ENCODE results near the gene SERPINB6. TPM values are rescaled to one million over a fixed set of nuclear protein-coding genes. Genes with fewer than 3 reads are reported as not detected.
A peak's percentile ranks its signal among the peaks of the same experiment; 100 is the strongest.

The SERPINB6 gene
- total RNA-seq, 2 donors from 2014 or later, result 128 to 150 TPM

DNA sequence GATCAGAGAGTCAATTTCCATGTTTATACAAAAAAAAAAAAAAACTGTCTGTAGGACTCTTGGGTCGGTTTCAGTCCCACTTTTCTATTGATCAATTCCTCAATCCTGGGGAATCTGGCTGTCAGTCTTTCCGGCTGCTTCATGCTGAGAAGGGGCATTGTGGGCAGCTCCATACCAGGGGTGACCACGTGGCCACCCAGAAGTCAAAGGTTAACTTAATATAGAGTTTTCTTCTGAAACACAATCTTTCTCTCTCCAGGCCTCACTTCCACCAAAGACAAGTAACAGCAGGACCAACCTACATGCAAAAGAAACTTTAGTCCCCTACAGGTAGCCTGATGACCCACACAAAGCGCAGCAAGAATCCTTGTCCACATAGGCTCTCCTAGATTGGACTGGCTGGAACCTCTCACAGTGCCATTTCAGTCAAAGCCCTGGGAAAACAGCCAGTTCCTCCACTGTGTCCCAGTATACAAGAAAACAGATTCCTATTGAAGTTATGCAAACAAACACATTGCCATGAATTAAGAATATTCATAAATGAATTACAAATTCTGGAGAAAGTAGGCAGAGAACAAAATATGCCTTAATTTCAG lies 49.7 kb downstream of the SERPINB6 start:
- WGBS, 2 experiments (ENCODE audit: insufficient coverage in 1 of 2, insufficient read length in 1 of 2), result 57 to 73% methylated on average over 1 to 4 of the region's 4 CpGs
- H3K27ac Mint-ChIP-seq, result peak overlapping the region; percentile 68
- Histone ChIP-seq H3K27me3 (ENCODE audit: control insufficient read depth, insufficient read depth, low read length, poor library complexity, severe bottlenecking) (no peaks in the 10 kb centered on the region), H3K4me3 (ENCODE audit: low read length) (no peak overlapping the region), H3K27ac (ENCODE audit: low read depth, low read length) (no peak overlapping the region), H3K36me3 (ENCODE audit: control insufficient read depth, insufficient read depth, low read length) (no peaks in the 10 kb centered on the region), H3K4me1 (ENCODE audit: control insufficient read depth, insufficient read depth, low read length) (peaks cover 11% of the 10 kb centered on the region), H3K9me3 (ENCODE audit: control insufficient read depth, low read length) (no peaks in the 10 kb centered on the region), H3K9ac (ENCODE audit: extremely low read depth, low read length, poor library complexity, severe bottlenecking) (no peak overlapping the region)
- H3K4me1 Mint-ChIP-seq, result peaks cover 69% of the 10 kb centered on the region
- peaks cover 7% of the 10 kb centered on the region for H3K36me3 Mint-ChIP-seq (ENCODE audit: low read depth)
- no peaks in the 10 kb centered on the region for H3K27me3 Mint-ChIP-seq (ENCODE audit: insufficient read depth)
- DNase-seq, result peak; percentile 38
- TF ChIP-seq, protein P1, sequence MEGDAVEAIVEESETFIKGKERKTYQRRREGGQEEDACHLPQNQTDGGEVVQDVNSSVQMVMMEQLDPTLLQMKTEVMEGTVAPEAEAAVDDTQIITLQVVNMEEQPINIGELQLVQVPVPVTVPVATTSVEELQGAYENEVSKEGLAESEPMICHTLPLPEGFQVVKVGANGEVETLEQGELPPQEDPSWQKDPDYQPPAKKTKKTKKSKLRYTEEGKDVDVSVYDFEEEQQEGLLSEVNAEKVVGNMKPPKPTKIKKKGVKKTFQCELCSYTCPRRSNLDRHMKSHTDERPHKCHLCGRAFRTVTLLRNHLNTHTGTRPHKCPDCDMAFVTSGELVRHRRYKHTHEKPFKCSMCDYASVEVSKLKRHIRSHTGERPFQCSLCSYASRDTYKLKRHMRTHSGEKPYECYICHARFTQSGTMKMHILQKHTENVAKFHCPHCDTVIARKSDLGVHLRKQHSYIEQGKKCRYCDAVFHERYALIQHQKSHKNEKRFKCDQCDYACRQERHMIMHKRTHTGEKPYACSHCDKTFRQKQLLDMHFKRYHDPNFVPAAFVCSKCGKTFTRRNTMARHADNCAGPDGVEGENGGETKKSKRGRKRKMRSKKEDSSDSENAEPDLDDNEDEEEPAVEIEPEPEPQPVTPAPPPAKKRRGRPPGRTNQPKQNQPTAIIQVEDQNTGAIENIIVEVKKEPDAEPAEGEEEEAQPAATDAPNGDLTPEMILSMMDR (conservative IDR thresholded peaks at IDR 0.05), result peak; percentile 38
- no peak overlapping the region for H3K4me3 Mint-ChIP-seq
- H3K9me3 Mint-ChIP-seq, result peaks cover 22% of the 10 kb centered on the region

DNA sequence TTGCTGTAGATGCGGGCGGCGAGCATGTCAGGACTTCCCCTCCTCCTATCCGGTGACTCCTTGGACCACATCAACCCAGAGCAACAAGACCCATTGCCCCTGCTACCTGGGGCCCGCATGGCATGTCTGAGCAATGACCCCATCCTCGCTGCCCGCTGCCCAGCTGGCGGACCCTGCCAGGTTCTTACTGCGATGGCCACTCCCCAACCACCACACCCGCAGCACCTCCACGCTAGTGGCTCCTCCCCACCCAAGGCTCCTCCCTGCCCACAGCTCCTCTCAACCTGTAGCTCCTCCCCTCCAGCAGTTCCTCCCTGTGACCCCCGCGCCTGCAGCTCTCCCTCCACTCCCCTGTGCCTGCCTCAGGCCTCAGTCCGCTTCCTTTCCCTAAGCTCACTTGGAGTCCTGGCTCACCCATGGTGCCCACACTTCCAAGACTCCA lies 50.7 kb downstream of the SERPINB6 start:
- no peak overlapping the region for H3K4me3 ChIP-seq (ENCODE audit: low read length)
- peaks cover 7% of the 10 kb centered on the region for H3K36me3 Mint-ChIP-seq (ENCODE audit: low read depth)
- peaks cover 22% of the 10 kb centered on the region for H3K9me3 Mint-ChIP-seq
- H3K4me1 ChIP-seq (ENCODE audit: control insufficient read depth, insufficient read depth, low read length), result peaks cover 11% of the 10 kb centered on the region
- H3K4me1 Mint-ChIP-seq, result peaks cover 69% of the 10 kb centered on the region
- WGBS, 2 experiments (ENCODE audit: insufficient coverage in 1 of 2, insufficient read length in 1 of 2), result 91 to 95% methylated on average over 7 to 14 of the region's 14 CpGs
- no peaks in the 10 kb centered on the region for H3K27me3 Mint-ChIP-seq (ENCODE audit: insufficient read depth)
- no peak overlapping the region for H3K27ac Mint-ChIP-seq
- H3K27ac ChIP-seq (ENCODE audit: low read depth, low read length), result no peak overlapping the region
- peak; percentile 64 for DNase-seq
- H3K9ac ChIP-seq (ENCODE audit: extremely low read depth, low read length, poor library complexity, severe bottlenecking), result no peak overlapping the region
- no peaks in the 10 kb centered on the region for H3K9me3 ChIP-seq (ENCODE audit: control insufficient read depth, low read length)
- H3K4me3 Mint-ChIP-seq, result no peak overlapping the region
- H3K36me3 ChIP-seq (ENCODE audit: control insufficient read depth, insufficient read depth, low read length), result no peaks in the 10 kb centered on the region
- H3K27me3 ChIP-seq (ENCODE audit: control insufficient read depth, insufficient read depth, low read length, poor library complexity, severe bottlenecking), result no peaks in the 10 kb centered on the region
- TF ChIP-seq, protein P1 (conservative IDR thresholded peaks at IDR 0.05), result no peak

DNA sequence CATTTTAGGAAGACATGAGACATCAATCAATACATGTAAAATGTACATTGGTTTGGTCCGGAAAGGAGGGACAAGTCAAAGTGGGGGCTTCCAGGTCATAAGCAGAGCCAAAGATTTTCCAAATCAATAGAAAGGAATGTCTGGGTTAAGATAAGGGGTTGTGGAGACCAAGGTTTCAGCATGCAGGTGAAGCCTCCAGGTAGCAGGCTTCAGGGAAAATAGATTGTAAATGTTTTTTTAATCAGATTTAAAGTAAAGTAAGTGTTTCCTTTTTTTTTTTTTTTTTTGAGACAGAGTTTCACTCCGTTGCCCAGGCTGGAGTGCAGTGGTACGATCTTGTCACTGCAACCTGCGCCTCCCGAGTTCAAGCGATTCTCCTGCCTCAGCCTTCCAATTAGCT lies 51.5 kb downstream of the SERPINB6 start:
- WGBS, 2 experiments (ENCODE audit: insufficient coverage in 1 of 2, insufficient read length in 1 of 2), result 93 to 96% methylated on average over 5 to 6 of the region's 6 CpGs
- TF ChIP-seq, protein P1 (conservative IDR thresholded peaks at IDR 0.05), result no peak
- peak; percentile 24 for DNase-seq

More for the DNA sequence above, 51.5 kb downstream of the SERPINB6 start:
- Mint-ChIP-seq H3K36me3 (ENCODE audit: low read depth) (peaks cover 7% of the 10 kb centered on the region), H3K9me3 (peaks cover 22% of the 10 kb centered on the region), H3K27ac (peak overlapping the region; percentile 23), H3K27me3 (ENCODE audit: insufficient read depth) (no peaks in the 10 kb centered on the region), H3K4me3 (no peak overlapping the region), H3K4me1 (peaks cover 66% of the 10 kb centered on the region)
- Histone ChIP-seq H3K9ac (ENCODE audit: extremely low read depth, low read length, poor library complexity, severe bottlenecking) (no peak overlapping the region), H3K36me3 (ENCODE audit: control insufficient read depth, insufficient read depth, low read length) (no peaks in the 10 kb centered on the region), H3K27ac (ENCODE audit: low read depth, low read length) (no peak overlapping the region), H3K27me3 (ENCODE audit: control insufficient read depth, insufficient read depth, low read length, poor library complexity, severe bottlenecking) (no peaks in the 10 kb centered on the region), H3K9me3 (ENCODE audit: control insufficient read depth, low read length) (no peaks in the 10 kb centered on the region), H3K4me3 (ENCODE audit: low read length) (no peak overlapping the region), H3K4me1 (ENCODE audit: control insufficient read depth, insufficient read depth, low read length) (peaks cover 11% of the 10 kb centered on the region)
